K562 (cell line): Measurements from ENCODE around the gene GINS3. TPM values are rescaled to one million over a fixed set of nuclear protein-coding genes. Genes with fewer than 3 reads are reported as not detected.
A peak's percentile ranks its signal among the peaks of the same experiment; 100 is the strongest.

Source experiments
- ATAC-seq: fragments of 200-7000 bp; cut with Tn5 transposase; 3 replicates; pipeline ENCODE4 v1.9.1; 2020; ENCODE audit warnings: moderate library complexity
- BruUV-seq: library from RNA; stranded (reverse); fragments of 400-500 nt; replicated peaks from 2 replicates; lab custom pipeline; 2021; lab: Mats Ljungman, UMichigan
- CTCF ChIA-PET: fragments of 300-600 bp; formaldehyde crosslinking; extraction: SDS; loops from one replicate; lab custom pipeline; 2021; ENCODE audit warnings: low intra/inter-chr PET ratio; lab: Yijun Ruan, JAX
- POLR2A ChIA-PET: fragments of 300-600, 350-650 bp; sonication (Branson Sonifier 250); formaldehyde crosslinking; extraction: SDS; loops from one replicate; lab custom pipeline; 2021; ENCODE audit warnings: antibody characterized with exemption, inconsistent platforms; lab: Yijun Ruan, JAX
- DNase-seq, 4 experiments: peaks; one replicate each; pipeline versions ENCODE4 v3.0.0 to v3.0.0-alpha.2; 2011 to 2018; ENCODE audit warnings: low spot score in 3 of 4, mixed read lengths in 3 of 4; ENCODE audit errors: extremely low read depth in 1 of 4
- FAIRE-seq: peaks from 2 replicates; lab custom pipeline; 2011; peaks lifted over from hg19 to GRCh38; lab: Jason Lieb, UNC
- H2AFZ ChIP-seq: 2 replicates; pipeline ENCODE4 v1.6.0; 2011; ENCODE audit warnings: low read depth, low read length, control low read depth, inconsistent platforms
- H3K27ac ChIP-seq: fragments of 200-600 bp; 3 replicates; pipeline ENCODE4 v1.8.0; 2011; ENCODE audit warnings: low read depth, mild to moderate bottlenecking, control low read depth, inconsistent platforms, low read length, moderate library complexity, mixed read lengths; ENCODE audit errors: extremely low read depth
- H3K27me3 ChIP-seq, 2 experiments: fragments of 300-600 bp in 1 of 2; 2 replicates in 1 of 2; 3 replicates in 1 of 2; pipeline versions ENCODE4 v1.6.0 to v1.8.0; 2011; ENCODE audit warnings: inconsistent platforms in 2 of 2, low read length in 2 of 2, mild to moderate bottlenecking in 1 of 2, mixed read lengths in 1 of 2, moderate library complexity in 1 of 2; ENCODE audit not compliant: control insufficient read depth in 2 of 2, insufficient read depth in 2 of 2
- H3K36me3 ChIP-seq: fragments of 300-600 bp; 3 replicates; pipeline ENCODE4 v1.8.0; 2011; ENCODE audit warnings: mild to moderate bottlenecking, low read length, inconsistent platforms; ENCODE audit not compliant: control insufficient read depth, insufficient read depth
- H3K4me1 ChIP-seq, 2 experiments: fragments of 200-600 bp in 1 of 2; replicated peaks in 1 of 2; 2 replicates in 1 of 2; 3 replicates in 1 of 2; pipeline versions ENCODE4 v1.5.1 to v1.8.0; 2011; ENCODE audit warnings: inconsistent platforms in 2 of 2, low read length in 2 of 2, mild to moderate bottlenecking in 1 of 2, mixed read lengths in 1 of 2, moderate library complexity in 1 of 2; ENCODE audit not compliant: control insufficient read depth in 2 of 2, insufficient read depth in 2 of 2
- H3K4me2 ChIP-seq: 2 replicates; pipeline ENCODE4 v1.6.1; 2011; ENCODE audit warnings: low read length, control low read depth, inconsistent platforms, mixed read lengths; ENCODE audit not compliant: insufficient read depth
- H3K4me3 ChIP-seq: fragments of 200-600 bp; sonication (generic), shearing (Covaris generic); 2 replicates; pipeline ENCODE4 v1.5.1; 2016; ENCODE audit warnings: control low read depth, inconsistent platforms
- H3K79me2 ChIP-seq: fragments of 200-600 bp; 3 replicates; pipeline ENCODE4 v1.8.0; 2011; ENCODE audit warnings: low read length, inconsistent platforms; ENCODE audit not compliant: control insufficient read depth, insufficient read depth
- H3K9ac ChIP-seq, 2 experiments: 2 replicates each; pipeline versions ENCODE4 v1.6.0 to v1.6.1; 2011; ENCODE audit warnings: low read depth in 2 of 2, low read length in 2 of 2, control low read depth in 1 of 2, inconsistent platforms in 1 of 2, mild to moderate bottlenecking in 1 of 2, mixed read lengths in 1 of 2; ENCODE audit not compliant: insufficient read depth in 1 of 2
- H3K9me1 ChIP-seq: one replicate; pipeline ENCODE4 v1.6.0; 2011; ENCODE audit warnings: inconsistent platforms, mild to moderate bottlenecking, low read length, moderate library complexity; ENCODE audit not compliant: control insufficient read depth, insufficient read depth
- H3K9me3 ChIP-seq: replicated peaks from 2 replicates; pipeline ENCODE4 v1.5.1; 2011; ENCODE audit warnings: low read depth, low read length, inconsistent platforms; ENCODE audit not compliant: control insufficient read depth, insufficient read depth
- H4K20me1 ChIP-seq: replicated peaks from 2 replicates; pipeline ENCODE4 v1.6.1; 2011; ENCODE audit warnings: low read length, inconsistent platforms, mixed read lengths; ENCODE audit not compliant: control insufficient read depth, insufficient read depth
- CTBP1 ChIP-seq: fragments of 450-650 bp; IDR thresholded peaks from 2 replicates; pipeline ENCODE4 v1.6.1; 2016; ENCODE audit warnings: borderline replicate concordance
- GTF2A2 ChIP-seq: IDR thresholded peaks from 2 replicates; pipeline ENCODE4 v1.6.1; 2016; ENCODE audit warnings: mild to moderate bottlenecking, missing genetic modification characterization, missing compliant biosample characterization
- HDAC1 ChIP-seq, 2 experiments: fragments of 450-650 bp; IDR thresholded peaks; 2 replicates each; pipeline ENCODE4 v1.6.1; 2016 to 2017; ENCODE audit warnings: inconsistent platforms in 1 of 2, mild to moderate bottlenecking in 1 of 2, moderate library complexity in 1 of 2
- HDAC3 ChIP-seq: fragments of 450-650 bp; IDR thresholded peaks from 2 replicates; pipeline ENCODE4 v1.6.1; 2018; ENCODE audit warnings: borderline replicate concordance, mild to moderate bottlenecking, moderate library complexity; ENCODE audit not compliant: partially characterized antibody
- HMG20A ChIP-seq: fragments of 450-650 bp; formaldehyde crosslinking; conservative IDR thresholded peaks from 2 replicates; pipeline ENCODE4 v1.4.0; 2020; ENCODE audit warnings: mild to moderate bottlenecking, mixed read lengths
- HNRNPH1 ChIP-seq: fragments of 200-400 bp; formaldehyde crosslinking; optimal IDR thresholded peaks from 2 replicates; pipeline ENCODE3; 2017; ENCODE audit warnings: low read depth, mild to moderate bottlenecking, low read length, moderate library complexity
- KDM4B ChIP-seq, 2 experiments: fragments of 450-650 bp in 1 of 2; sonication (generic) in 1 of 2; IDR thresholded peaks; 2 replicates each; pipeline ENCODE4 v1.6.1; 2016 to 2017; ENCODE audit warnings: borderline replicate concordance in 2 of 2, antibody characterized with exemption in 1 of 2, low read depth in 1 of 2, mild to moderate bottlenecking in 1 of 2
- NR1H2 ChIP-seq: sonication (generic); formaldehyde crosslinking; IDR thresholded peaks from 2 replicates; pipeline ENCODE4 v1.4.0; 2020; ENCODE audit warnings: mild to moderate bottlenecking, missing genetic modification reagents
- PCBP1 ChIP-seq: fragments of 200-400 bp; formaldehyde crosslinking; IDR thresholded peaks from 2 replicates; pipeline ENCODE4 v1.6.1; 2018; ENCODE audit warnings: mild to moderate bottlenecking, low read depth, low read length; ENCODE audit not compliant: poor library complexity, severe bottlenecking
- PTBP1 ChIP-seq: fragments of 200-400 bp; formaldehyde crosslinking; IDR thresholded peaks from 2 replicates; pipeline ENCODE4 v1.6.1; 2017; ENCODE audit warnings: low read depth, low read length
- RB1 ChIP-seq: fragments of 450-650 bp; IDR thresholded peaks from 2 replicates; pipeline ENCODE4 v1.6.1; 2017; ENCODE audit warnings: low read depth, mild to moderate bottlenecking
- SIN3A ChIP-seq, 2 experiments: fragments of 150-350 bp in 1 of 2; IDR thresholded peaks; 2 replicates each; pipeline ENCODE4 v1.6.1; 2011 to 2016; ENCODE audit warnings: borderline replicate concordance in 2 of 2, low read depth in 2 of 2, low read length in 2 of 2, mild to moderate bottlenecking in 2 of 2, moderate library complexity in 2 of 2; ENCODE audit not compliant: control insufficient read depth in 1 of 2
- TEAD4 ChIP-seq, 2 experiments: sonication (generic) in 1 of 2; formaldehyde crosslinking in 1 of 2; IDR thresholded peaks; 2 replicates each; pipeline versions ENCODE4 v1.6.1 to v1.8.0; 2012 to 2022; ENCODE audit warnings: borderline replicate concordance in 1 of 2, inconsistent platforms in 1 of 2, low read length in 1 of 2, mild to moderate bottlenecking in 1 of 2, missing genetic modification reagents in 1 of 2
- ZKSCAN3 ChIP-seq: fragments of 250-450 bp; sonication (Bioruptor Pico); IDR thresholded peaks from 2 replicates; pipeline ENCODE4 v1.4.0; 2020
- WGBS: fragments of 100-300 bp; shearing (Covaris generic); methylation state at CpG from one replicate; pipeline ENCODE4 v1.1.6; 2016; ENCODE audit warnings: low coverage, mixed read lengths; ENCODE audit not compliant: insufficient coverage; ENCODE audit errors: missing lambda C conversion rate; 5-methylcytosine and 5-hydroxymethylcytosine counted together
- in situ Hi-C: fragments of 300-500 bp; cut with MboI; formaldehyde crosslinking; loops from 4 replicates; pipeline ENCODE4 v1.15.0; 2018; ENCODE audit warnings: inconsistent platforms, mixed read lengths
- intact Hi-C: fragments of 100-400 bp; cut with micrococcal nuclease; formaldehyde crosslinking; loops from 2 replicates; pipeline ENCODE4 v1.14.2; 2022
- polyA plus RNA-seq, 8 experiments: library from polyadenylated mRNA; depleted of rRNA in 4 of 8; stranded (reverse) in 5 of 8; unstranded in 3 of 8; fragments of >200 nt; fragmentation: Nextera tagmentation in 2 of 8; fragmentation: Illumina TruSeq in 1 of 8; extraction: Ambion mirVana in 2 of 8; extraction: Trizol in 1 of 8; gene quantifications; 2 replicates each; pipeline versions ENCODE4 v1.2.1 to v1.2.3, GENCODE V29; 2011 to 2014; ENCODE audit warnings: inconsistent platforms in 1 of 8, missing spikeins in 1 of 8
- total RNA-seq, 7 experiments: library from RNA; depleted of rRNA in 6 of 7; stranded (reverse); fragments of >200 nt in 6 of 7; fragmentation: Illumina TruSeq in 2 of 7; extraction: Trizol in 2 of 7; gene quantifications; 2 replicates each; pipeline versions ENCODE4 v1.2.1 to v1.2.3, GENCODE V29; 2011 to 2021; ENCODE audit warnings: low replicate concordance in 1 of 7
- TF ChIP-seq, protein P1 (sequence below): sonication (generic); formaldehyde crosslinking; IDR thresholded peaks from 2 replicates; pipeline ENCODE4 v1.9.0; 2022; ENCODE audit warnings: mild to moderate bottlenecking, missing genetic modification reagents
- TF ChIP-seq, protein P2 (sequence below): sonication (generic); formaldehyde crosslinking; IDR thresholded peaks from 2 replicates; pipeline ENCODE4 v1.8.0; 2022; ENCODE audit warnings: mild to moderate bottlenecking, missing genetic modification reagents, borderline replicate concordance
- TF ChIP-seq, protein P3 (sequence below): fragments of 450-650 bp; IDR thresholded peaks from 2 replicates; pipeline ENCODE4 v1.6.1; 2016; ENCODE audit warnings: borderline replicate concordance

Gene GINS3
- total and polyA plus RNA-seq, 9 of the 15 experiments (the other 6 are each of a cell fraction or from before 2014, with no cell fraction given) = 17.8 to 31.9 (median 25.4) TPM

DNA sequence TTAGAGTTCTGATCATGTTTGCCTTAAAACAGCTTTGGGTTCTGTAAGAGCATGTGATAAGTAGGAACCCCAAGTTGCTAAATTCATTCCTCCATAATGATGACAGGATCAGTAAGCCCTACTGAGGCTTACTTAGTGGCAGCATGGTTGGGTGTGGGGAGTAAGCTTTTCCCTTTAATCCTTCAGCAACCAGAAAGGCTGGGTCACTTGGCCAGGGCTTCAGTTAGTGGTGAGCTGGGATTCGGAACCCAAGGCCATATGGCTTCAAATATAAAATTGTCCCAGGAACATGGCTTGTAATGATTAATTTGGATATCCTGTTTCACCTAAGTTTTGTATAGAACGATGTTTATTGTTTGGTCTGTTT, 850 bp downstream of the GINS3 start:
- peaks cover 6% of the 10 kb centered on the region; the same call in 1 of the 3 replicates for H3K36me3 ChIP-seq
- H3K4me1 ChIP-seq = peaks cover 4 to 7% of the 10 kb centered on the region in 2 experiments; a peak in 2 of 5 replicates
- peaks cover 22% of the 10 kb centered on the region for H3K79me2 ChIP-seq
- intact Hi-C loops = no loop called here
- ATAC-seq = peak; percentile 73
- in situ Hi-C loops = no loop called here
- H3K27ac ChIP-seq = peak overlapping the region; percentile 98
- peaks cover 3% of the 10 kb centered on the region; the same call in 1 of the 2 replicates for H3K9me3 ChIP-seq
- no peaks in the 10 kb centered on the region for H3K9me1 ChIP-seq
- peak overlapping the region; percentile 100 for H2AFZ ChIP-seq
- peak overlapping the region; percentile 95 to 100 for H3K9ac ChIP-seq
- CTCF ChIA-PET = no interaction called here
- no peaks in the 10 kb centered on the region for H4K20me1 ChIP-seq
- peak; percentile 16 to 51 (median 34) for DNase-seq
- 0% methylated on average over 2 of the region's 2 CpGs for WGBS
- H3K4me2 ChIP-seq = peak overlapping the region; percentile 96
- no peak for FAIRE-seq
- POLR2A ChIA-PET = interaction anchor here (0.6 to 1.5 kb wide), 12 partner anchors 8 to 321 kb away, joined by 3 to 6 read pairs (median 3); no protein-coding TSS in a partner anchor
- H3K27me3 ChIP-seq = no peaks in the 10 kb centered on the region; a peak in 1 of 5 replicates
- peak overlapping the region; percentile 95 for H3K4me3 ChIP-seq
- no TSS peak for BruUV-seq
- no peak for TF ChIP-seq PCBP1
- TF ChIP-seq HDAC1 (IDR thresholded peaks at IDR 0.05) = peak in 1 of 2 experiments; percentile 15; a peak in 1 of 4 replicates
- TF ChIP-seq TEAD4 (IDR thresholded peaks at IDR 0.05; ENCODE audit: low read length) = no peak
- no peak for TF ChIP-seq TEAD4 (CRISPR knock-in tag; IDR thresholded peaks at IDR 0.05; ENCODE audit: borderline replicate concordance)
- no peak for TF ChIP-seq PTBP1
- no peak for TF ChIP-seq RB1
- TF ChIP-seq SIN3A (IDR thresholded peaks at IDR 0.05; ENCODE audit: borderline replicate concordance in 2 of 2, control insufficient read depth in 1 of 2, low read depth in 2 of 2, low read length in 2 of 2) = 0 out of 4 replicates have a peak, but pooled peaks of 1 of the 2 experiments have one; percentile 64
- TF ChIP-seq NR1H2 (CRISPR knock-in tag) = no peak
- TF ChIP-seq, protein P1, sequence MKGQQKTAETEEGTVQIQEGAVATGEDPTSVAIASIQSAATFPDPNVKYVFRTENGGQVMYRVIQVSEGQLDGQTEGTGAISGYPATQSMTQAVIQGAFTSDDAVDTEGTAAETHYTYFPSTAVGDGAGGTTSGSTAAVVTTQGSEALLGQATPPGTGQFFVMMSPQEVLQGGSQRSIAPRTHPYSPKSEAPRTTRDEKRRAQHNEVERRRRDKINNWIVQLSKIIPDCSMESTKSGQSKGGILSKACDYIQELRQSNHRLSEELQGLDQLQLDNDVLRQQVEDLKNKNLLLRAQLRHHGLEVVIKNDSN (CRISPR knock-in tag) = no peak
- no peak for TF ChIP-seq ZKSCAN3 (CRISPR knock-in tag)
- TF ChIP-seq, protein P2, sequence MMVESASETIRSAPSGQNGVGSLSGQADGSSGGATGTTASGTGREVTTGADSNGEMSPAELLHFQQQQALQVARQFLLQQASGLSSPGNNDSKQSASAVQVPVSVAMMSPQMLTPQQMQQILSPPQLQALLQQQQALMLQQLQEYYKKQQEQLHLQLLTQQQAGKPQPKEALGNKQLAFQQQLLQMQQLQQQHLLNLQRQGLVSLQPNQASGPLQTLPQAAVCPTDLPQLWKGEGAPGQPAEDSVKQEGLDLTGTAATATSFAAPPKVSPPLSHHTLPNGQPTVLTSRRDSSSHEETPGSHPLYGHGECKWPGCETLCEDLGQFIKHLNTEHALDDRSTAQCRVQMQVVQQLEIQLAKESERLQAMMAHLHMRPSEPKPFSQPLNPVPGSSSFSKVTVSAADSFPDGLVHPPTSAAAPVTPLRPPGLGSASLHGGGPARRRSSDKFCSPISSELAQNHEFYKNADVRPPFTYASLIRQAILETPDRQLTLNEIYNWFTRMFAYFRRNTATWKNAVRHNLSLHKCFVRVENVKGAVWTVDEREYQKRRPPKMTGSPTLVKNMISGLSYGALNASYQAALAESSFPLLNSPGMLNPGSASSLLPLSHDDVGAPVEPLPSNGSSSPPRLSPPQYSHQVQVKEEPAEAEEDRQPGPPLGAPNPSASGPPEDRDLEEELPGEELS (CRISPR knock-in tag) = no peak
- TF ChIP-seq, protein P3, sequence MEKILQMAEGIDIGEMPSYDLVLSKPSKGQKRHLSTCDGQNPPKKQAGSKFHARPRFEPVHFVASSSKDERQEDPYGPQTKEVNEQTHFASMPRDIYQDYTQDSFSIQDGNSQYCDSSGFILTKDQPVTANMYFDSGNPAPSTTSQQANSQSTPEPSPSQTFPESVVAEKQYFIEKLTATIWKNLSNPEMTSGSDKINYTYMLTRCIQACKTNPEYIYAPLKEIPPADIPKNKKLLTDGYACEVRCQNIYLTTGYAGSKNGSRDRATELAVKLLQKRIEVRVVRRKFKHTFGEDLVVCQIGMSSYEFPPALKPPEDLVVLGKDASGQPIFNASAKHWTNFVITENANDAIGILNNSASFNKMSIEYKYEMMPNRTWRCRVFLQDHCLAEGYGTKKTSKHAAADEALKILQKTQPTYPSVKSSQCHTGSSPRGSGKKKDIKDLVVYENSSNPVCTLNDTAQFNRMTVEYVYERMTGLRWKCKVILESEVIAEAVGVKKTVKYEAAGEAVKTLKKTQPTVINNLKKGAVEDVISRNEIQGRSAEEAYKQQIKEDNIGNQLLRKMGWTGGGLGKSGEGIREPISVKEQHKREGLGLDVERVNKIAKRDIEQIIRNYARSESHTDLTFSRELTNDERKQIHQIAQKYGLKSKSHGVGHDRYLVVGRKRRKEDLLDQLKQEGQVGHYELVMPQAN = peak; percentile 54
- no peak for TF ChIP-seq HMG20A
- no peak for TF ChIP-seq HNRNPH1
- TF ChIP-seq GTF2A2 (tag) = no peak
- no peak for TF ChIP-seq CTBP1
- no peak for TF ChIP-seq KDM4B (IDR thresholded peaks at IDR 0.05; ENCODE audit: borderline replicate concordance in 2 of 2, low read depth in 1 of 2)
- TF ChIP-seq HDAC3 = no peak
